IMR-90 (cell line): ENCODE measurements around the gene CCDC18.

Experiments used
- BHLHE40 ChIP-seq: fragments of 150-350 bp; IDR thresholded peaks from 2 replicates; pipeline ENCODE4 v1.6.1; 2016; ENCODE audit warnings: mild to moderate bottlenecking, low read depth, low read length
- CEBPB ChIP-seq: IDR thresholded peaks from 2 replicates; pipeline ENCODE4 v1.6.1; 2012; ENCODE audit warnings: low read depth, low read length, improper control_type of control experiment
- CTCF ChIP-seq: conservative IDR thresholded peaks from 2 replicates; pipeline ENCODE4 v1.5.1; 2012; ENCODE audit warnings: mild to moderate bottlenecking, low read depth, low read length, improper control_type of control experiment
- FOS ChIP-seq: fragments of 150-350 bp; IDR thresholded peaks from 2 replicates; pipeline ENCODE4 v1.6.1; 2016; ENCODE audit warnings: low read depth, low read length
- MAFK ChIP-seq: IDR thresholded peaks from 2 replicates; pipeline ENCODE4 v1.6.1; 2012; ENCODE audit warnings: low read depth, low read length, improper control_type of control experiment
- MAZ ChIP-seq: IDR thresholded peaks from 2 replicates; pipeline ENCODE4 v1.6.1; 2012; ENCODE audit warnings: low read depth, mild to moderate bottlenecking, low read length, improper control_type of control experiment, moderate library complexity, borderline replicate concordance
- MXI1 ChIP-seq: IDR thresholded peaks from 2 replicates; pipeline ENCODE4 v1.6.1; 2012; ENCODE audit warnings: low read depth, mild to moderate bottlenecking, low read length, moderate library complexity, borderline replicate concordance
- POLR2A ChIP-seq: IDR thresholded peaks from 2 replicates; pipeline ENCODE4 v1.6.1; 2012; ENCODE audit warnings: mild to moderate bottlenecking, low read depth, low read length
- RAD21 ChIP-seq: IDR thresholded peaks from 2 replicates; pipeline ENCODE4 v1.6.1; 2012; ENCODE audit warnings: low read length, improper control_type of control experiment
- RCOR1 ChIP-seq: IDR thresholded peaks from 2 replicates; pipeline ENCODE4 v1.6.1; 2012; ENCODE audit warnings: mild to moderate bottlenecking, low read length, improper control_type of control experiment; ENCODE audit not compliant: insufficient replicate concordance
- RFX5 ChIP-seq: IDR thresholded peaks from 2 replicates; pipeline ENCODE4 v1.8.0; 2012; ENCODE audit warnings: low read depth, mild to moderate bottlenecking, low read length, moderate library complexity
- SMC3 ChIP-seq: fragments of 150-350 bp; IDR thresholded peaks from 2 replicates; pipeline ENCODE4 v1.6.1; 2016; ENCODE audit warnings: low read depth, mild to moderate bottlenecking, antibody characterized with exemption, low read length, moderate library complexity
- USF2 ChIP-seq: fragments of 150-350 bp; IDR thresholded peaks from 2 replicates; pipeline ENCODE4 v1.6.1; 2017; ENCODE audit warnings: mild to moderate bottlenecking, antibody characterized with exemption, low read length, low read depth

GRCh38 chr1:93252598-93252997 lies 72.1 kb downstream of the CCDC18 start:
- TF ChIP-seq RFX5 (no peak), CTCF (no peak), RAD21 (no peak), MXI1 (no peak), POLR2A (no peak), SMC3 (no peak), CEBPB (no peak), RCOR1 (no peak), BHLHE40 (no peak), USF2 (no peak), FOS (no peak), MAZ (no peak), MAFK (no peak)
